ENCODE data around the gene SEC11C.

SEC11C gene

DNA sequence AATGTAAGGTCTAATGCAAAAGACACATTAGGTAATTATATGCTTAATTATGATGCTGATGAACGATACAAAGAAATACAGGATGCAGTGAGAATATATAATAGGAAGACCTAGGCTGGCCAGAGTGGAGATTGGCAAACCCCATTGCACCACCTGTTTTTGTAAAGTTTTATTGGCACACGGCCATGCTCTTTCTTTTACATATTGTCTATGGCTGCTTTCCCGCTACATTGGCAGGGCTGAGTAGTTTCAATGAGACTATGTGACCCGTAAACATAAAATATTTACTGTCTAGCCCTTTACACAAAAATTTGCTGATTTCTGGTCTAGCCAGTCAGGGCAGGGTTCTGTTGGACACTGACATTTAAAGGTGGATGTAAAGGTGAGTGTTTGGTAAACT is 5.4 kb downstream of the SEC11C start:
- DNase-seq = no peak

GRCh38 chr18:59148192-59148591 is 8.5 kb downstream of the SEC11C start:
- no peak for DNase-seq

DNA sequence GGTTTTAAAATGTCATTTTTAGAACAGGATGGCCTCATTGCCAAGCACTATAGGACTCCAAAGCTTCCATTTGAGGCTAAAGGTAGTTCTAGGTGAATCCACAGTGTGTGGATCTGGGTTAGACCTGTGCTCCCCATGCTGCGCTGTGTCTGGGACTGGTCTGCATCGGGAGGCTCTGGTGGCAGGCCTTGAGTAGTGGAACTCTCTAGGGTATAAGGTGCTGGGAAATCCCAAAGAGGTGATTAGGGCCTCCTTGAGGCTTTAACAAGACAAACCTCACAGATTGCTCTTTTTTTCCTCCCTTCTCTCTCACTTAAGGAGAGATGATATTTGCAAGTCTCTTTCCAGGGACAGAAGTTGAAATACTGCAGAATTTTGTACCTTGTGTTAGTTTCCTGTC is 9.3 kb downstream of the SEC11C start:
- DNase-seq = no peak

DNA sequence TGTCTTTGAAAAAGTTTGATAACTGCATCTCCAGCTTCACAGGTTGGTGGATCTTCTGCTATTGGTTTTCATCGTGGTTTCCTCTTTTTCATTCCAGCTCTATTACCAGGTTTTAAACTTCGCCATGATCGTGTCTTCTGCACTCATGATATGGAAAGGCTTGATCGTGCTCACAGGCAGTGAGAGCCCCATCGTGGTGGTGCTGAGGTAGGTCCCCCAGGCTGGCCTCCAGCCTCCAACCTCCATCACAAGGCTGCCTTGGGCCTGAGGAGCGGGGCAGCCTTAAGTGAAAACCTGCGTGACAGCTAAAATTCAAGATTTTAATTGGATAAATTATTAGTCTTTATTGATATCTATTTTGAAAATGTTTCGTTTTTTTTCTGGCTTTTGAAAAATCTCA is 9.7 kb downstream of the SEC11C start:
- DNase-seq = no peak

GRCh38 chr18:59150236-59150635 is 10.6 kb downstream of the SEC11C start:
- no peak for DNase-seq

DNA sequence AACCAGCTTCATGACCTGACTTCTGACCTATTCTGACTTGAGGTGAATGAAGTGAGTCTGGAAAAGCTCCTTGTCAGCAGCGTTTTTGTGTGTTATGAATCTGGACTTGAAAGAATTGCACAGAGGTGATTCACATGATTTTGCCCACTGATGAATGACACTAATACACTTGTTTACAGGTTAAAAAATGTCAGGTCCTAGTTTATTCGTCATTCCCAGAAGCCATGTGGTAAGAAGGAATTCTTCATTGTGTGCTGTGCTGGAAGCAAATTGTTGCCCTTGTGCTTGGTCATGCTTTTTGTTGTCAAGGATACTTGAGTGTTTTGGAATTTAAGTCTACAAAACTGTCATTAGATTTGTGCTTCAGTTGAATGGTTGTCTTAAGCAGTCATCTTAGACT is 15.5 kb downstream of the SEC11C start:
- no peak for DNase-seq

DNA sequence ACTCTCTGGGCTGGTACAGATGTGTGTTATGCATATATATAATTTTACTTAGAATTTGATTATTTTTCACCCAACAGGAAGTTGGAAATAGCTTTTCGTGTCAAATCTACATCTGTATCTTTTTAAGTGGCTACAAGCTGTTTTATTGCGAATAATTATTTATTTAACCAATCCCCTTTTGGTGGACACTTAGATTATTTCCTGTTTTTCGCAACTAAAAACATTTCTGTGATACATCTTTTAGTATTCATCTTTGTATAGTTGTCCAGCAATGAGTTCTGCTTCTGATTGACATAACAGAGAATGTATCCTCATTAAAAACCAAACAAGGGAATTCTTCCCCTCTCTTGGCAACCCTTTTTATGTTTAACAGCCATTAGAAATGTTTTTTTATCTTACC is 16.6 kb downstream of the SEC11C start:
- no peak for DNase-seq

DNA sequence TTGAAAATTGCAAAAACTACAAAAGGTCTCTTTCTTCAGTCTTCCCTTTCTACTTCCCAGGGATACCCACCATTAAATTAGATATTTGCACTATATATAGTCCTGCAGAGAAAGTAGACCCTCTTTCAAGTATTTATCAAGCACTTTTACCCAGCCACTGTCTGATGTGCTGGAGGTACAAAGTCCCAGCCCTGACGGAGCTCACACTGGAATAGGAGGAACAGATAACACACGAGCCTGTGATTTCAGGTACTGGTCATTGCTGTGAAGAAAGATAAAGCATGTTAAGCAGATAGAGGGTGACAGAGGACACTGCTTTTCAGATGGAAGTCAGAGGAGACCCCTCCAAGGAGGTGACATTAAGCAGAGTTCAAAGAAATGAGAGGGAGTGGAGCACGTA is 19.6 kb downstream of the SEC11C start:
- no peak for DNase-seq

DNA sequence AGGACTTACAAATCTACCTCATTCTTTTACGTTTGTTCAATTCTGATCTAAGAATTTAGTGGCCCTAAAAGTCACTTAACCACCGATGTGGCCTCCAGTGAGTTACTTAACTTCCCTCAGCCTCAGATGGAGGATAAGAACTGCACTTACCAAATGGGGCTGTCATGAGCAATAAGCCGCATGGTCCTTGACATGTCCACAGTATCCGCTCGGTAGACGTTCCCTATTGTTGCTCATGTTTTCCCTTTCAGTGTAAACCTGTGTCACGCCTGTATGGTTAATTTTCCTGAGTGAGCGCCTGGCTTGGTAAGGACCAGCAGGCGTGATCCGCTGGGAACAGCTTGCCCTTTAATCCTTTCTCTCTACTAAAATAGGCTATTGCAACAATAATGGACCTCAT is 20.3 kb downstream of the SEC11C start:
- DNase-seq = no peak

DNA sequence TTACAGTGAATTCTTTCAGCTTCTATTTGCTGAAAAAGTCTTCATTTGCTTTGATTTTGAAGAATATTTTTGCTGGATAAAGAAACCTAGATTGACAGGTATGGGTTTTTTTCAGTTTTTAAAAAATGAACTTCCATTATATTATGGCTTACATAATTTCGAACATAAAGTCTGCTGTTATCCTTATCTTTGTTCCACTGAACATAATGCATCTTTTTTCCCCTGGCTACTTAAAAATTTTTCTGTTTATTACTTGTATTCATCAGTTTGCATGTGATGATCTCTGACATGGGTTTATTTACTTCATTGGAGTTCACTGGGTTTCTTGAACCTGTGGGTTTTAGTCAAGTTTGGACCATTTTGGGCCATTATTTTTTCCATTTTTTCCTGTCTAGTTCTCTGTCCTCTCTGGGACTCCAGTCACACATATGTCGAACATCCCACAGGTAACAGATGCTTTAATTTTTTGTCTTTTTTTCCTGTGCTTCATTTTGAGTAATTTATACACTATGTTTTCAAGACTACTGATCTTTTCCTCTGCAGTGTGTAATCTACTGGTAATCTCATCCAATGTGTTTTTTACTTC is 33.1 kb downstream of the SEC11C start:
- DNase-seq = no peak

GRCh38 chr18:59177485-59177884 is 37.8 kb downstream of the SEC11C start:
- DNase-seq = no peak

DNA sequence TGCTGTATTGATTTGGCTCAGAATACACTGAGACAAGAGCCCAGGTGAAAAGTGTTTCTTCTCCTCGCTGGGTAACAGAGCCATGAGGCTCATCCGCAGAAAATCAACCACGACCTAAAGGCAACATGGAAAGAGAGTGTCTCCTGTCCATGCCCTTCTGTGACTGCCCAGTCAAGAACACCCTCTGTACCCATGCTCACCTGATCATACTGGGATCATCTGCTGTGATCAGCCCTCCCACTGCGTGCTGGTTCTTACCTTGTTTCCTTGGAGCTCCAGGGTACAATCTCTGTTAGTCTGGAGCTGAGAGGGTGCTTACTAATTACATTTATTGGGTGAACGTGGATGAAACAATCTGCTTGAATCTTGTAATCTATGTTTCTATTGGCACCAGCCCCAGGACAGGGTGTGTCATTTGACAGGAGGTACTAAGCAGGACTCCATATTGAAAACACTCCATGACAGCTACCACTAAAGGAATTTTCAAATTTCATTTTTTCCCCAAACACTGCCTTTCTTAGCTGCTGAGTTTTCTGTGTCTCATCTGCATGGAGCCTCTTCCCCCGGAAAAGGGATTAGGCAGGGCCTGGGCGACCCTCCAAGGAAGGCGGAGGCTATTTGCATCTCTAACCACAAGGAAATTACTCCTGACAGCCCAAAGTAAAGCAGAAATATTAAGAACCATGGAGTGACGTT is 40.6 kb downstream of the SEC11C start:
- DNase-seq = no peak

- DNase-seq = no peak
Measured at GRCh38 chr18:59182673-59183072, 43.0 kb downstream of the SEC11C start.

DNA sequence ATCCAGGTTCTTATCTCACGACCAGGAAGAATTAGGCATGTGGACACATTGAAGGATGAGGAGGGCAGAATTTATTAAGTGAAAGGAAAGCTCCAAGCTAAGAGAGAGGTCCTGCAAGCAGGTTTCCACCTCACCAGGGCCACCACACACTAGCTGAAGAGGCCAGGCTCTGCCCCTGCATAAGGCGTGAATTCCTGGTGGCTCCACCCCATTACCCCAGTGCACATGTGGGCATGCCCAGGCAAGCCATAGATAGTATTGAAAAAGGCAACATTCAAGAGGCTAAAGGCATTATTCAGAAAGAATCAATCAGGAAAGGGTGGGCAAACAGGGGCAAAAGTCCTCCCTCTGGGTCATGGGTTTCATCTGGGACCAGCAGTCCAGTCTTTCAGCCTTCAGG is 49.3 kb downstream of the SEC11C start:
- DNase-seq = no peak

- no peak for DNase-seq
Measured at GRCh38 chr18:59189746-59190145, 50.1 kb downstream of the SEC11C start.

DNA sequence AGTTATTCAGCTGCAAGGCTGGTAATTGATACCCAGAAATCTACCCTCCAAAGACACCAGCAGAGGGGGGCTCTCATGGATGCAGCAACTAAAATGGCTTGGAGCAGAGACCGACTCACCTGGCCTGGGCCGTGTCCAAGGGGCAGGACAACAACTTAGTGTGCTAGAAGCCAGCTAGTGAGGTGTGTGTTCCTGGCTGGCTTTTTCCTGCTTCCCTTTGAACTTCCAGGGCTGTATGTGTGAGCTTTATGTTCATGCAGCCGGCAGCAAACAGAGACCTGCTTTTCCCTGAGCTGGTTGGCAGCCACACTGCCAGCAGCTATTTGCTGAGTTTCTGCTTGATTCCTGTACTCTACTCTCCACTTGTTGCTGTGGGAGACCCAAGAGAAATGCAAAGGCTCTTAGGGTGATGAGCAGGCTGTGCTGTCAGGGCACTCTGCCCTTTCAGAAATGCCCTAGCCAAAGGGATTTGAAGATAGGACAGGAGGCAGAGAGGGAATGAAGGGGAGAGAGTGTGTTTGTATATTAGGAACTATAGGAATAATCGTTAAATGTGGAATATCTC is 56.6 kb downstream of the SEC11C start:
- DNase-seq = no peak

- no peak for DNase-seq
Measured at GRCh38 chr18:59197636-59198035, 58.0 kb downstream of the SEC11C start.

DNA sequence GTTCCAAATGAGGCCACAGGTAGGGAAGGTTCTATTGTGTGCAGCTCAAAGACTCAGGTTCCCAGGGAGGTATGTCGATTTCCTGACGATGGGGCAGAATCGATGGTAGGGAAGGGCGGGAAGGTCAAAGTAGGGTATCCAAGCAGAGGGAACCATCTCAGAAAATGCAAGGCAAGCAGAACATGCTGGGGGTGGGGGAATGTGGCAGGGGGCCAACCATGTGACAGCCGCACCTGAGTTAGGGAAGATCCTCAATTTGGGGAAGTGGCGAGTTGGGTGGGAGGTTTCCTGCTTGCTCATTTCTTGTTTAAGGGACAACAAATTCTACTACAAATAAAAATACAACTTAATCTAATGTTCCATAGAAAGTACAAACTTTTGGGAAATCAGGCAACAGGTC is 58.5 kb downstream of the SEC11C start:
- no peak for DNase-seq

- DNase-seq = no peak
Measured at GRCh38 chr18:59200787-59201186, 61.1 kb downstream of the SEC11C start.

DNA sequence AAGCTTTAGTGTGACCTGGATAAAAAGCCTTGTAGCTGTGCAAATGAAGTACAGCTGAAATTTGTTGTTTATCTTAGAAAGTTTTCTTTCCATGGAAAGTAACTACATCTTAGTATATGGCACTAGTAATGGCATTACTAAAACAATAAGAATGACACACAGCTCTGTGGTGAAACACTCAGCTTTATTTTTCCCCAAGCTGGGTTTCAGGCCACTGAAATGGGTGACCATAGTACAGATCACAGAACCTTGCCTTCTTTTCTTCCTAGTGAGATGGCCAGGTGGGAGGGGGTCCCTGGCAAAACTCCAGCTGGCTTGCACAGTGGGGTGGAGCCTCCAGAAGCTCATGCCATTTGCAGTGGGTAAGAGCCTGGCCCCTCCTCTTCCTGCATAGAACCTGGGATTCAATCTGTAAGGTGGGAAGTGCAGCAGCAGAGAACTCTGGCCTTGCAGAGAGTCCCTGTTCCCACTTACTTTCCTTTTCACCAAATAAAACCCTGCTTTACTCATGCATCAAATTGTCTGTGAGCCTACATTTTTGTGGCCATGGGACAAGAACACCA is 62.7 kb downstream of the SEC11C start:
- no peak for DNase-seq

DNA sequence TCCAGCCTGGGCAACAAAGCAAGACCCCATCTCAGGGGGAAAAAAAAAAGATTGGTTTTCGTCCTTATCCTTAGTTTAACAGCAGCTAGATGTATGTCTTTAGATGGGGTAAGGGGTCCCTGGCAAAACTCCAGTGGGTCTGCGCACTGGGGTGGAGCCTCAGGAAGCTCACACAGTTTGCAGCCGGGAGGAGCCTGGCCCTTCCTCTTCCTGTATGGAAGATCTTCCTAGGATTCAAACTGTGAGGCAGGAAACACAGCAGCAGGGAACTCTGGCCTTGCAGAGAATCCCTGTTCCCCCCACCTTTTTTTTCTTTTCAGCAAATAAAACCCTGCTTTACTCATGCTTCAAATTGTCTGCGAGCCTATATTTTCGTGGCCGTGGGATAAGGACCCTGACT is 67.8 kb downstream of the SEC11C start:
- no peak for DNase-seq
